DOHH2 (cell line): Measurements from ENCODE around the gene UBN1.

Experiments
- H3F3A ChIP-seq: fragments of 200-600 bp; sonication (generic), shearing (Covaris generic); 2 replicates; pipeline ENCODE4 v1.6.0; 2016; ENCODE audit warnings: antibody characterized with exemption, mild to moderate bottlenecking; ENCODE audit not compliant: control insufficient read depth, insufficient read depth
- H3K27ac ChIP-seq: fragments of 200-600 bp; sonication (generic); 2 replicates; pipeline ENCODE4 v1.5.1; 2014; ENCODE audit warnings: low read depth, mild to moderate bottlenecking, low read length, moderate library complexity
- H3K27me3 ChIP-seq: fragments of 200-600 bp; sonication (generic); 2 replicates; pipeline ENCODE4 v1.6.1; 2014; ENCODE audit warnings: mild to moderate bottlenecking, low read length, mixed read lengths; ENCODE audit not compliant: control insufficient read depth
- H3K36me3 ChIP-seq: fragments of 200-600 bp; sonication (generic); 2 replicates; pipeline ENCODE4 v1.6.1; 2014; ENCODE audit warnings: mild to moderate bottlenecking, low read length, moderate library complexity, mixed read lengths; ENCODE audit not compliant: control insufficient read depth
- H3K4me1 ChIP-seq: fragments of 200-600 bp; sonication (generic); 2 replicates; pipeline ENCODE4 v1.6.1; 2014; ENCODE audit warnings: mild to moderate bottlenecking, low read length, mixed read lengths; ENCODE audit not compliant: control insufficient read depth
- H3K4me2 ChIP-seq: fragments of 200-600 bp; sonication (generic); 2 replicates; pipeline ENCODE4 v1.6.0; 2014; ENCODE audit warnings: mild to moderate bottlenecking, low read length, moderate library complexity
- H3K4me3 ChIP-seq: fragments of 200-600 bp; sonication (generic); 2 replicates; pipeline ENCODE4 v1.5.1; 2014; ENCODE audit warnings: mild to moderate bottlenecking, low read length, mixed read lengths
- H3K79me2 ChIP-seq: fragments of 200-600 bp; sonication (generic); 2 replicates; pipeline ENCODE4 v1.6.1; 2014; ENCODE audit warnings: mild to moderate bottlenecking, low read length, mixed read lengths; ENCODE audit not compliant: control insufficient read depth
- H3K9me2 ChIP-seq: fragments of 200-600 bp; sonication (generic); replicated peaks from 2 replicates; pipeline ENCODE4 v1.6.1; 2014; ENCODE audit warnings: mild to moderate bottlenecking, low read length, mixed read lengths; ENCODE audit not compliant: control insufficient read depth
- H3K9me3 ChIP-seq: fragments of 200-600 bp; sonication (generic); 2 replicates; pipeline ENCODE4 v1.6.1; 2014; ENCODE audit warnings: antibody characterized with exemption, low read length, mixed read lengths; ENCODE audit not compliant: control insufficient read depth, insufficient read depth
- H4K20me1 ChIP-seq: fragments of 200-600 bp; sonication (generic); 2 replicates; pipeline ENCODE4 v1.6.0; 2014; ENCODE audit warnings: low read depth, mild to moderate bottlenecking, antibody characterized with exemption, low read length, moderate library complexity; ENCODE audit not compliant: control insufficient read depth, insufficient read depth
- CTCF ChIP-seq: fragments of 200-600 bp; sonication (generic); IDR thresholded peaks from one replicate; pipeline ENCODE4 v1.5.1; 2014; ENCODE audit warnings: antibody characterized with exemption, mild to moderate bottlenecking, low read depth, low read length; ENCODE audit not compliant: poor library complexity, severe bottlenecking
- EZH2phosphoT487 ChIP-seq: fragments of 200-600 bp; sonication (generic); IDR thresholded peaks from 2 replicates; pipeline ENCODE4 v1.6.1; 2017; ENCODE audit warnings: borderline replicate concordance, mild to moderate bottlenecking, antibody characterized with exemption, low read length, moderate library complexity, mixed read lengths

UBN1 gene

GRCh38 chr16:4899474-4899846 is 52.2 kb downstream of the UBN1 start:
- Histone ChIP-seq H3K27ac (no peak overlapping the region), H3K27me3 (0 out of 2 replicates have a peak, but pooled peaks cover 3% of the 10 kb centered on the region), H3K9me2 (no peaks in the 10 kb centered on the region), H3F3A (no peaks in the 10 kb centered on the region), H4K20me1 (no peaks in the 10 kb centered on the region), H3K4me2 (no peak overlapping the region), H3K4me3 (no peak overlapping the region), H3K79me2 (no peaks in the 10 kb centered on the region), H3K4me1 (no peaks in the 10 kb centered on the region), H3K36me3 (no peaks in the 10 kb centered on the region), H3K9me3 (no peaks in the 10 kb centered on the region)
- TF ChIP-seq CTCF (no peak), EZH2phosphoT487 (no peak)

- no peaks in the 10 kb centered on the region for H3F3A ChIP-seq
- H3K4me1 ChIP-seq: no peaks in the 10 kb centered on the region
- no peaks in the 10 kb centered on the region for H3K9me2 ChIP-seq
- no peaks in the 10 kb centered on the region for H4K20me1 ChIP-seq
- H3K27ac ChIP-seq: no peak overlapping the region
- no peaks in the 10 kb centered on the region for H3K36me3 ChIP-seq
- no peaks in the 10 kb centered on the region for H3K9me3 ChIP-seq
- TF ChIP-seq EZH2phosphoT487: no peak
- no peak for TF ChIP-seq CTCF
- H3K79me2 ChIP-seq: no peaks in the 10 kb centered on the region
- no peak overlapping the region for H3K4me2 ChIP-seq
- H3K4me3 ChIP-seq: no peak overlapping the region
- 0 out of 2 replicates have a peak, but pooled peaks cover 3% of the 10 kb centered on the region for H3K27me3 ChIP-seq
Observed at GRCh38 chr16:4900036-4900435, 52.8 kb downstream of the UBN1 start.

DNA sequence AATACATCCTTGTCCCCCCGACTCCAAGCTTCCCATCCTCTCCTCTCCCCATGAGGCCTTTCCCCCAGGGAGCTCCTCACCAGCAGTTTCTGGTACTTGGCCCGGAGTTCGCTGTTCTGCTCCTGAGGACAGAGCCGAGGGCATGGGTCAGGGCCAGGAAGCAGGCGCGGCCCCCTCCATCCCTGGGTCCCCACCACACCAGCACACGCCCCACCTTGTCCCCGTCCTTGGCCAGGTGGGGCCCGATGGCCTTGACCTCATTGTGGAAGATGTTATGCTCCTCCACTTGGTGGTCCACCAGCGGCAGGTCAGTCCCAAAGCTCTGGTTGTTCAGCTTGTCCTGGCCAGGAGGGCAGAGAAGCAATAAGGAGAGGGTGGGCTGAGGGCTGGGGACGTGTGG is 53.5 kb downstream of the UBN1 start:
- no peaks in the 10 kb centered on the region for H3K79me2 ChIP-seq
- no peaks in the 10 kb centered on the region for H3K36me3 ChIP-seq
- H3K9me3 ChIP-seq: no peaks in the 10 kb centered on the region
- H3F3A ChIP-seq: no peaks in the 10 kb centered on the region
- TF ChIP-seq CTCF (no peak), EZH2phosphoT487 (no peak)
- no peak overlapping the region for H3K4me3 ChIP-seq
- no peak overlapping the region for H3K4me2 ChIP-seq
- H3K27me3 ChIP-seq: 0 out of 2 replicates have a peak, but pooled peaks cover 3% of the 10 kb centered on the region
- H3K4me1 ChIP-seq: no peaks in the 10 kb centered on the region
- H3K27ac ChIP-seq: no peak overlapping the region
- H3K9me2 ChIP-seq: no peaks in the 10 kb centered on the region
- H4K20me1 ChIP-seq: no peaks in the 10 kb centered on the region
